Kidney epithelial cell (primary cell): ENCODE results near the gene FAF1. TPM values are rescaled to one million over a fixed set of nuclear protein-coding genes. Genes with fewer than 3 reads are reported as not detected.
"Not testable (repeated sequence)": the region's sequence is repeated elsewhere in the genome, so short reads cannot be mapped to it uniquely, and the experiment has no call there.

Experiments
- DNase-seq: peaks from one replicate; pipeline ENCODE4 v3.0.0-alpha.2; 2010; ENCODE audit warnings: low read depth
- H3K27me3 ChIP-seq: 2 replicates; pipeline ENCODE4 v1.6.0; 2011; ENCODE audit warnings: low read length; ENCODE audit not compliant: control insufficient read depth, insufficient read depth
- H3K36me3 ChIP-seq: 2 replicates; pipeline ENCODE4 v1.5.1; 2011; ENCODE audit warnings: low read length; ENCODE audit not compliant: control insufficient read depth, insufficient read depth
- H3K4me3 ChIP-seq: 2 replicates; pipeline ENCODE4 v1.5.1; 2011; ENCODE audit warnings: low read depth, mild to moderate bottlenecking, control low read depth, low read length
- total RNA-seq: library from RNA; depleted of rRNA; stranded (reverse); fragments of >200 nt; gene quantifications from 2 replicates; pipeline ENCODE4 v1.2.3, GENCODE V29; 2015
- TF ChIP-seq, protein P1 (sequence below): IDR thresholded peaks from 2 replicates; pipeline ENCODE4 v1.5.1; 2011; ENCODE audit warnings: mild to moderate bottlenecking, moderate library complexity, low read length, control low read depth, inconsistent platforms; ENCODE audit not compliant: insufficient read depth, poor library complexity, severe bottlenecking

The FAF1 gene
- total RNA-seq, 1 donor from 2014 or later: 57.8 TPM

GRCh38 chr1:50538476-50538875 lies 421.6 kb downstream of the FAF1 start:
- H3K27me3 ChIP-seq: no peaks in the 10 kb centered on the region
- DNase-seq: no peak
- no peaks in the 10 kb centered on the region for H3K36me3 ChIP-seq
- TF ChIP-seq, protein P1, sequence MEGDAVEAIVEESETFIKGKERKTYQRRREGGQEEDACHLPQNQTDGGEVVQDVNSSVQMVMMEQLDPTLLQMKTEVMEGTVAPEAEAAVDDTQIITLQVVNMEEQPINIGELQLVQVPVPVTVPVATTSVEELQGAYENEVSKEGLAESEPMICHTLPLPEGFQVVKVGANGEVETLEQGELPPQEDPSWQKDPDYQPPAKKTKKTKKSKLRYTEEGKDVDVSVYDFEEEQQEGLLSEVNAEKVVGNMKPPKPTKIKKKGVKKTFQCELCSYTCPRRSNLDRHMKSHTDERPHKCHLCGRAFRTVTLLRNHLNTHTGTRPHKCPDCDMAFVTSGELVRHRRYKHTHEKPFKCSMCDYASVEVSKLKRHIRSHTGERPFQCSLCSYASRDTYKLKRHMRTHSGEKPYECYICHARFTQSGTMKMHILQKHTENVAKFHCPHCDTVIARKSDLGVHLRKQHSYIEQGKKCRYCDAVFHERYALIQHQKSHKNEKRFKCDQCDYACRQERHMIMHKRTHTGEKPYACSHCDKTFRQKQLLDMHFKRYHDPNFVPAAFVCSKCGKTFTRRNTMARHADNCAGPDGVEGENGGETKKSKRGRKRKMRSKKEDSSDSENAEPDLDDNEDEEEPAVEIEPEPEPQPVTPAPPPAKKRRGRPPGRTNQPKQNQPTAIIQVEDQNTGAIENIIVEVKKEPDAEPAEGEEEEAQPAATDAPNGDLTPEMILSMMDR: no peak
- H3K4me3 ChIP-seq: no peak overlapping the region

GRCh38 chr1:50531601-50532000 lies 428.5 kb downstream of the FAF1 start:
- H3K27me3 ChIP-seq: no peaks in the 10 kb centered on the region
- DNase-seq: no peak
- H3K4me3 ChIP-seq: no peak overlapping the region
- no peaks in the 10 kb centered on the region for H3K36me3 ChIP-seq
- TF ChIP-seq, protein P1: no peak

DNA sequence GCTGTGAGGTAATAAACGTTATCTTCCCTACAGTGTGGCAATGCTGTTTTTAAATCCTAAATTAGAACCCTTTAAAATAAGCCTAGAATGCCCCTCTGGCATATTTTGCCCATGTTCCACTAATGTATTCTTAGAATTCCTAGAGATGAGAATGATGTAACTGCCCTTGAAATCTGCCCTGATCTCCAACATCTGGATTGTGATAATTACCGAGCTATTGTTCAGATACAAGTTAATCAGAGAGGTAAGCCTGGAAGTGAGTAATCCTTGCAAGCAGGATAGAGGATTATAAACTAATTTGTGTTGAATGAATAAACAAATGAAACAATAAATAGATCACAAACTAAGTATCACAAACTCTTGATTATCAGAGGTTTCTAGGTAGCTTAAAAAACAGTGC lies 429.0 kb downstream of the FAF1 start:
- H3K4me3 ChIP-seq: no peak overlapping the region
- TF ChIP-seq, protein P1: no peak
- DNase-seq: no peak
- H3K36me3 ChIP-seq: no peaks in the 10 kb centered on the region
- no peaks in the 10 kb centered on the region for H3K27me3 ChIP-seq

- Histone ChIP-seq H3K4me3 (no peak overlapping the region), H3K36me3 (no peaks in the 10 kb centered on the region), H3K27me3 (no peaks in the 10 kb centered on the region)
- no peak for DNase-seq
- TF ChIP-seq, protein P1: no peak
Measured at GRCh38 chr1:50529510-50529909, 430.6 kb downstream of the FAF1 start.

DNA sequence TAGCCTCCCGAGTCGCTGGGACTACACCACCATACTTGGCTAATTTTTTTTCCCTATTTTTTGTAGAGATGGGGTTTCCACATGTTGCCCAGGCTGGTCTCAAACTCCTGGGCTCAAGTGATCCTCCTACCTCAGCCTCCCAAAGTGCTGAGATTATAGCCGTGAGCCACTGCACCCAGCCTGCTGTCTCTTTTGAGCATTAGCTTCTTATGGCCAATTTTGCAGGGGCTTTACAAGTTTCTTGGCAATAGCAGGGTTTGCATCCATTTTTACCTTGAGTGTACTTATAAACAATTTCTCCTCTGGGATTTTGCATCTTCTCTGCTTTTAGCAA lies 432.1 kb downstream of the FAF1 start:
- not testable (repeated sequence) for H3K36me3 ChIP-seq, H3K27me3 ChIP-seq, DNase-seq, H3K4me3 ChIP-seq

GRCh38 chr1:50527249-50527986 lies 432.6 kb downstream of the FAF1 start:
- no peaks in the 10 kb centered on the region for H3K36me3 ChIP-seq
- TF ChIP-seq, protein P1: no peak
- H3K27me3 ChIP-seq: no peaks in the 10 kb centered on the region
- H3K4me3 ChIP-seq: no peak overlapping the region
- DNase-seq: peak; percentile 16
